Measurements from ENCODE around the gene FAF1.

DNA sequence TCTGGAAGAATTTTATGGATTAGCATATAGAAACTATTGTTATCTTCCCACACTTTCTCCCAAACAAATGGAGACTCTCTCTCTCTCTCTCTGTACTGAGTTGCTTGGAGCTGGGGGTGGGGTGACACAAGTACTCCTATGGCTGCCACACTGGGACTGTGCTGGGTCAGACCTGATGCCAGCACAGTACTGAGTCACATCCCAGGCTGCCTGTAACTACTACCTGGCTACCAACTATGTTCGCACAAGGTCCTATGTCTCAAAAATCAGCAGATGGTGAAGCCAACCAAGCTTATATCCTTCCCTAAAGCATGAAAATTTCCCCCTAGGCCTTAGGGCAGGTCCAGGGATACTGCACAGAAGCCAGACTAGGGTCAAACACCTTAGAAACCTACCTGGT lies 66.6 kb downstream of the FAF1 start:
- TF ChIP-seq EZH2 (IDR thresholded peaks at IDR 0.05; ENCODE audit: low read length, unreplicated experiment): no peak
- TF ChIP-seq, protein P1, sequence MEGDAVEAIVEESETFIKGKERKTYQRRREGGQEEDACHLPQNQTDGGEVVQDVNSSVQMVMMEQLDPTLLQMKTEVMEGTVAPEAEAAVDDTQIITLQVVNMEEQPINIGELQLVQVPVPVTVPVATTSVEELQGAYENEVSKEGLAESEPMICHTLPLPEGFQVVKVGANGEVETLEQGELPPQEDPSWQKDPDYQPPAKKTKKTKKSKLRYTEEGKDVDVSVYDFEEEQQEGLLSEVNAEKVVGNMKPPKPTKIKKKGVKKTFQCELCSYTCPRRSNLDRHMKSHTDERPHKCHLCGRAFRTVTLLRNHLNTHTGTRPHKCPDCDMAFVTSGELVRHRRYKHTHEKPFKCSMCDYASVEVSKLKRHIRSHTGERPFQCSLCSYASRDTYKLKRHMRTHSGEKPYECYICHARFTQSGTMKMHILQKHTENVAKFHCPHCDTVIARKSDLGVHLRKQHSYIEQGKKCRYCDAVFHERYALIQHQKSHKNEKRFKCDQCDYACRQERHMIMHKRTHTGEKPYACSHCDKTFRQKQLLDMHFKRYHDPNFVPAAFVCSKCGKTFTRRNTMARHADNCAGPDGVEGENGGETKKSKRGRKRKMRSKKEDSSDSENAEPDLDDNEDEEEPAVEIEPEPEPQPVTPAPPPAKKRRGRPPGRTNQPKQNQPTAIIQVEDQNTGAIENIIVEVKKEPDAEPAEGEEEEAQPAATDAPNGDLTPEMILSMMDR (conservative IDR thresholded peaks at IDR 0.05; ENCODE audit: low read depth, low read length): no peak

Data from PC-3 (cell line).